Endothelial cell of umbilical vein (primary cell): ENCODE data around the gene ZDHHC11B.
"Not testable (repeated sequence)": the region's sequence is repeated elsewhere in the genome, so short reads cannot be mapped to it uniquely, and the experiment has no call there.

Experiments used
- EZH2 ChIP-seq: IDR thresholded peaks from 2 replicates; pipeline ENCODE4 v1.6.1; 2012; ENCODE audit warnings: borderline replicate concordance, low read depth, mild to moderate bottlenecking, moderate library complexity, low read length, inconsistent platforms; ENCODE audit not compliant: severe bottlenecking
- FOS ChIP-seq: IDR thresholded peaks from 2 replicates; pipeline ENCODE4 v1.6.1; 2011; ENCODE audit warnings: mild to moderate bottlenecking, low read length, moderate library complexity, borderline replicate concordance; ENCODE audit not compliant: insufficient read depth
- JUN ChIP-seq: IDR thresholded peaks from 2 replicates; pipeline ENCODE4 v1.6.1; 2011; ENCODE audit warnings: borderline replicate concordance, low read depth; ENCODE audit not compliant: insufficient read length, insufficient read depth
- MYC ChIP-seq: IDR thresholded peaks from one replicate; pipeline ENCODE4 v1.6.1; 2011; ENCODE audit warnings: mild to moderate bottlenecking, low read depth, low read length
- POLR2A ChIP-seq: IDR thresholded peaks from 2 replicates; pipeline ENCODE4 v1.6.1; 2012; ENCODE audit warnings: low read depth, mild to moderate bottlenecking, control low read depth, low read length
- POLR2AphosphoS5 ChIP-seq: IDR thresholded peaks from 2 replicates; pipeline ENCODE4 v1.6.1; 2012; ENCODE audit warnings: low read depth, mild to moderate bottlenecking, control low read depth, low read length, moderate library complexity; ENCODE audit not compliant: insufficient read depth
- TF ChIP-seq, protein P1 (sequence below), 2 donors: IDR thresholded peaks; 1 replicate in 1 of 2; 2 replicates in 1 of 2; pipeline ENCODE4 v1.5.1; 2011; ENCODE audit warnings: low read length in 2 of 2, mild to moderate bottlenecking in 2 of 2, moderate library complexity in 2 of 2, control low read depth in 1 of 2, inconsistent platforms in 1 of 2, low read depth in 1 of 2; ENCODE audit not compliant: insufficient read depth in 1 of 2; ENCODE audit errors: extremely low read depth in 1 of 2
- TF ChIP-seq, protein P2 (sequence below): IDR thresholded peaks from 2 replicates; pipeline ENCODE4 v1.6.1; 2011; ENCODE audit not compliant: insufficient read depth, insufficient read length

DNA sequence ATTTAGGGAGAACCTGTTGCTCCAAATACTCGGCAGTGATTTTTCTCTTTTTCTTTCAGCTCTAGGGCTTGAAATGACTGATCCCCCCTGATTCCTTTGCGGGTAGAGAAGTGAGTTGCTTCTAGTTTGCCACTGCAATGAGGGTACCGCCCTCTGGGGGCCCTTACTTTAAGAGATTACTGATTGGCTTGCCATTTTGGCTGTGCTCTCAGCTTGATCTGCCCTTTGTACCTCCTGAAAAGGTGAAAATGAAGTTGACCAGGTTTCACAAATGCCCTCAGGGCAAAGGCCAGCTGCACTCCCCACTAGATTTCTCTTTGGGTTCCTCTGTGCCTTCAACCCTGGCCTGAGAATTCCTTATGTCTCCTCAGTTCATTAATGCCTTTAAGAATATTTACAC, 70.8 kb downstream of the ZDHHC11B start:
- TF ChIP-seq EZH2, POLR2A, POLR2AphosphoS5, MYC, FOS, JUN: not testable (repeated sequence)
- TF ChIP-seq, protein P1, sequence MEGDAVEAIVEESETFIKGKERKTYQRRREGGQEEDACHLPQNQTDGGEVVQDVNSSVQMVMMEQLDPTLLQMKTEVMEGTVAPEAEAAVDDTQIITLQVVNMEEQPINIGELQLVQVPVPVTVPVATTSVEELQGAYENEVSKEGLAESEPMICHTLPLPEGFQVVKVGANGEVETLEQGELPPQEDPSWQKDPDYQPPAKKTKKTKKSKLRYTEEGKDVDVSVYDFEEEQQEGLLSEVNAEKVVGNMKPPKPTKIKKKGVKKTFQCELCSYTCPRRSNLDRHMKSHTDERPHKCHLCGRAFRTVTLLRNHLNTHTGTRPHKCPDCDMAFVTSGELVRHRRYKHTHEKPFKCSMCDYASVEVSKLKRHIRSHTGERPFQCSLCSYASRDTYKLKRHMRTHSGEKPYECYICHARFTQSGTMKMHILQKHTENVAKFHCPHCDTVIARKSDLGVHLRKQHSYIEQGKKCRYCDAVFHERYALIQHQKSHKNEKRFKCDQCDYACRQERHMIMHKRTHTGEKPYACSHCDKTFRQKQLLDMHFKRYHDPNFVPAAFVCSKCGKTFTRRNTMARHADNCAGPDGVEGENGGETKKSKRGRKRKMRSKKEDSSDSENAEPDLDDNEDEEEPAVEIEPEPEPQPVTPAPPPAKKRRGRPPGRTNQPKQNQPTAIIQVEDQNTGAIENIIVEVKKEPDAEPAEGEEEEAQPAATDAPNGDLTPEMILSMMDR (IDR thresholded peaks at IDR 0.05; ENCODE audit: extremely low read depth in 1 of 2, insufficient read depth in 1 of 2, low read depth in 1 of 2, low read length in 2 of 2), result not testable (repeated sequence)
- TF ChIP-seq, protein P2, sequence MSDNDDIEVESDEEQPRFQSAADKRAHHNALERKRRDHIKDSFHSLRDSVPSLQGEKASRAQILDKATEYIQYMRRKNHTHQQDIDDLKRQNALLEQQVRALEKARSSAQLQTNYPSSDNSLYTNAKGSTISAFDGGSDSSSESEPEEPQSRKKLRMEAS, result not testable (repeated sequence)
